HepG2 (cell line): Measurements from ENCODE around the gene THEMIS. TPM values are rescaled to one million over a fixed set of nuclear protein-coding genes. Genes with fewer than 3 reads are reported as not detected.

ENCODE experiments used
- ATAC-seq: fragments of 200-7000 bp; cut with Tn5 transposase; 3 replicates; pipeline ENCODE4 v1.9.1; 2020; ENCODE audit warnings: mild to moderate bottlenecking, moderate library complexity
- BruUV-seq: library from RNA; stranded (reverse); fragments of 400-500 nt; replicated peaks from 2 replicates; lab custom pipeline; 2021; lab: Mats Ljungman, UMichigan
- CTCF ChIA-PET: fragments of 300-600 bp; formaldehyde crosslinking; extraction: SDS; loops from one replicate; lab custom pipeline; 2021; ENCODE audit warnings: low total read pairs, inconsistent platforms, low intra/inter-chr PET ratio; lab: Yijun Ruan, JAX
- POLR2A ChIA-PET: fragments of 350-600 bp; sonication (Branson Sonifier 250); formaldehyde crosslinking; loops from one replicate; lab custom pipeline; 2020; ENCODE audit warnings: antibody characterized with exemption, inconsistent platforms; lab: Yijun Ruan, JAX
- DNase-seq: peaks from one replicate; pipeline ENCODE4 v3.0.0-alpha.2; 2015; ENCODE audit warnings: low spot score
- FAIRE-seq: peaks from 3 replicates; lab custom pipeline; 2011; peaks lifted over from hg19 to GRCh38; lab: Jason Lieb, UNC
- H2AFZ ChIP-seq: one replicate; pipeline ENCODE4 v1.6.1; 2011; ENCODE audit warnings: low read length, inconsistent platforms
- H3K27ac ChIP-seq: fragments of 300-600 bp; 3 replicates; pipeline ENCODE4 v1.8.0; 2011; ENCODE audit warnings: mixed run types, mild to moderate bottlenecking, mixed read lengths, low read length, inconsistent platforms; ENCODE audit not compliant: insufficient read depth; ENCODE audit errors: extremely low read length
- H3K27me3 ChIP-seq, 2 experiments: fragments of 200-600 bp in 1 of 2; 2 replicates in 1 of 2; 3 replicates in 1 of 2; pipeline versions ENCODE4 v1.6.0 to v1.8.0; 2011; ENCODE audit warnings: low read length in 2 of 2, mild to moderate bottlenecking in 2 of 2, moderate library complexity in 2 of 2, inconsistent platforms in 1 of 2; ENCODE audit not compliant: insufficient read depth in 2 of 2, control insufficient read depth in 1 of 2
- H3K36me3 ChIP-seq, 2 experiments: fragments of 200-600 bp in 1 of 2; replicated peaks in 1 of 2; 2 replicates in 1 of 2; 3 replicates in 1 of 2; pipeline versions ENCODE4 v1.5.1 to v1.8.0; 2011; ENCODE audit warnings: low read length in 2 of 2, inconsistent platforms in 1 of 2; ENCODE audit not compliant: insufficient read depth in 2 of 2, control insufficient read depth in 1 of 2
- H3K4me1 ChIP-seq: 2 replicates; pipeline ENCODE4 v1.5.1; 2012; ENCODE audit warnings: low read length, inconsistent platforms; ENCODE audit not compliant: insufficient read depth
- H3K4me2 ChIP-seq: 2 replicates; pipeline ENCODE4 v1.6.0; 2011; ENCODE audit warnings: low read depth, low read length, inconsistent platforms
- H3K4me3 ChIP-seq, 3 experiments: fragments of 200-600 bp in 1 of 3; sonication (generic), shearing (Covaris generic) in 1 of 3; replicated peaks in 1 of 3; 2 replicates each; pipeline ENCODE4 v1.5.1; 2011 to 2016; ENCODE audit warnings: low read length in 3 of 3, inconsistent platforms in 2 of 3, low read depth in 2 of 3, mild to moderate bottlenecking in 2 of 3, control low read depth in 1 of 3, mixed read lengths in 1 of 3; ENCODE audit not compliant: insufficient read depth in 1 of 3
- H3K79me2 ChIP-seq: one replicate; pipeline ENCODE4 v1.6.1; 2011; ENCODE audit warnings: low read length, inconsistent platforms; ENCODE audit not compliant: insufficient read depth
- H3K9ac ChIP-seq: 2 replicates; pipeline ENCODE4 v1.6.0; 2011; ENCODE audit warnings: mild to moderate bottlenecking, low read depth, low read length, inconsistent platforms; ENCODE audit not compliant: insufficient read depth
- H3K9me3 ChIP-seq: 2 replicates; pipeline ENCODE4 v1.5.1; 2012; ENCODE audit warnings: mild to moderate bottlenecking, low read length
- H4K20me1 ChIP-seq: 2 replicates; pipeline ENCODE4 v1.6.0; 2011; ENCODE audit warnings: inconsistent platforms, mild to moderate bottlenecking, low read length, moderate library complexity; ENCODE audit not compliant: insufficient read depth
- SMARCE1 ChIP-seq: fragments of 450-650 bp; IDR thresholded peaks from 2 replicates; pipeline ENCODE4 v1.6.1; 2017; ENCODE audit warnings: borderline replicate concordance
- ZNF274 ChIP-seq: sonication (generic); formaldehyde crosslinking; IDR thresholded peaks from 2 replicates; pipeline ENCODE4 v1.5.1; 2020; ENCODE audit warnings: mild to moderate bottlenecking, missing genetic modification reagents
- ZNF703 ChIP-seq: sonication (generic); formaldehyde crosslinking; IDR thresholded peaks from 2 replicates; pipeline ENCODE4 v1.5.1; 2020; ENCODE audit warnings: missing genetic modification reagents, mild to moderate bottlenecking, moderate library complexity, borderline replicate concordance
- WGBS: methylation state at CpG from one replicate; pipeline ENCODE4 v1.1.6; 2017; ENCODE audit warnings: low lambda C conversion rate; 5-methylcytosine and 5-hydroxymethylcytosine counted together
- in situ Hi-C: cut with HindIII; loops from 2 replicates; pipeline ENCODE4 v1.10.0; 2017; ENCODE audit warnings: low pct_unique_long_range_greater_than_20kb; ENCODE audit not compliant: extremely low pct_ligation_motif_present
- intact Hi-C: fragments of 100-400 bp; cut with micrococcal nuclease; formaldehyde crosslinking; loops from one replicate; pipeline ENCODE4 v1.10.0; 2022; ENCODE audit not compliant: unreplicated experiment
- polyA plus RNA-seq, 8 experiments: library from polyadenylated mRNA; depleted of rRNA in 3 of 8; stranded (reverse) in 7 of 8; unstranded in 1 of 8; fragments of >200 nt; fragmentation: Illumina TruSeq in 4 of 8; extraction: Trizol in 4 of 8; gene quantifications; 2 replicates each; pipeline versions ENCODE4 v1.2.1 to v1.2.3, GENCODE V29; 2011 to 2016; ENCODE audit warnings: low read depth in 4 of 8, missing spikeins in 1 of 8, mixed read lengths in 1 of 8; ENCODE audit not compliant: insufficient read depth in 1 of 8
- total RNA-seq, 5 experiments: library from RNA; depleted of rRNA; stranded (reverse); fragments of >200 nt; fragmentation: Illumina TruSeq; extraction: Trizol; gene quantifications; 2 replicates each; pipeline ENCODE4 v1.2.3, GENCODE V29; 2016; ENCODE audit warnings: low read depth in 1 of 5
- TF ChIP-seq, protein P1 (sequence below): sonication (generic); formaldehyde crosslinking; IDR thresholded peaks from 2 replicates; pipeline ENCODE4 v1.4.0; 2020; ENCODE audit warnings: missing genetic modification reagents

THEMIS gene
- total and polyA plus RNA-seq, 2 of the 13 experiments (the other 11 are each of a cell fraction or from before 2014, with no cell fraction given), result not detected

- H3K27ac ChIP-seq, result no peak overlapping the region
- no TSS peak for BruUV-seq
- no peaks in the 10 kb centered on the region for H3K79me2 ChIP-seq
- ATAC-seq, result no peak
- in situ Hi-C loops (no loop called here), intact Hi-C loops (no loop called here)
- TF ChIP-seq ZNF703 (no peak), SMARCE1 (no peak)
- no peak for DNase-seq
- no peaks in the 10 kb centered on the region for H3K4me1 ChIP-seq
- FAIRE-seq, result no peak
- H4K20me1 ChIP-seq, result no peaks in the 10 kb centered on the region
- no peaks in the 10 kb centered on the region for H3K9me3 ChIP-seq
- no peak overlapping the region for H2AFZ ChIP-seq
- no peak overlapping the region for H3K4me3 ChIP-seq
- H3K4me2 ChIP-seq, result no peak overlapping the region
- peaks cover 0 to 4% of the 10 kb centered on the region in 2 experiments; a peak in 1 of 5 replicates for H3K27me3 ChIP-seq
- no peak overlapping the region for H3K9ac ChIP-seq
- no peaks in the 10 kb centered on the region for H3K36me3 ChIP-seq
- ChIA-PET CTCF (no interaction called here), POLR2A (no interaction called here)
Observed at GRCh38 chr6:127880429-127880828, 20.4 kb downstream of the THEMIS start.

GRCh38 chr6:127879685-127880084 is 21.2 kb downstream of the THEMIS start:
- no peaks in the 10 kb centered on the region for H3K79me2 ChIP-seq
- no peaks in the 10 kb centered on the region for H3K36me3 ChIP-seq
- no peak for FAIRE-seq
- H3K27me3 ChIP-seq, result peaks cover 0 to 4% of the 10 kb centered on the region in 2 experiments; a peak in 1 of 5 replicates
- in situ Hi-C loops (no loop called here), intact Hi-C loops (no loop called here)
- H2AFZ ChIP-seq, result no peak overlapping the region
- no peaks in the 10 kb centered on the region for H4K20me1 ChIP-seq
- H3K9ac ChIP-seq, result no peak overlapping the region
- CTCF ChIA-PET, result no interaction called here
- no peak overlapping the region for H3K27ac ChIP-seq
- H3K4me2 ChIP-seq, result peak overlapping the region; percentile 33
- DNase-seq, result no peak
- BruUV-seq, result no TSS peak
- POLR2A ChIA-PET, result no interaction called here
- no peaks in the 10 kb centered on the region for H3K9me3 ChIP-seq
- peak; percentile 57 for ATAC-seq
- WGBS, result 1% methylated on average over 12 of the region's 12 CpGs
- H3K4me1 ChIP-seq, result no peaks in the 10 kb centered on the region
- TF ChIP-seq, protein P1, sequence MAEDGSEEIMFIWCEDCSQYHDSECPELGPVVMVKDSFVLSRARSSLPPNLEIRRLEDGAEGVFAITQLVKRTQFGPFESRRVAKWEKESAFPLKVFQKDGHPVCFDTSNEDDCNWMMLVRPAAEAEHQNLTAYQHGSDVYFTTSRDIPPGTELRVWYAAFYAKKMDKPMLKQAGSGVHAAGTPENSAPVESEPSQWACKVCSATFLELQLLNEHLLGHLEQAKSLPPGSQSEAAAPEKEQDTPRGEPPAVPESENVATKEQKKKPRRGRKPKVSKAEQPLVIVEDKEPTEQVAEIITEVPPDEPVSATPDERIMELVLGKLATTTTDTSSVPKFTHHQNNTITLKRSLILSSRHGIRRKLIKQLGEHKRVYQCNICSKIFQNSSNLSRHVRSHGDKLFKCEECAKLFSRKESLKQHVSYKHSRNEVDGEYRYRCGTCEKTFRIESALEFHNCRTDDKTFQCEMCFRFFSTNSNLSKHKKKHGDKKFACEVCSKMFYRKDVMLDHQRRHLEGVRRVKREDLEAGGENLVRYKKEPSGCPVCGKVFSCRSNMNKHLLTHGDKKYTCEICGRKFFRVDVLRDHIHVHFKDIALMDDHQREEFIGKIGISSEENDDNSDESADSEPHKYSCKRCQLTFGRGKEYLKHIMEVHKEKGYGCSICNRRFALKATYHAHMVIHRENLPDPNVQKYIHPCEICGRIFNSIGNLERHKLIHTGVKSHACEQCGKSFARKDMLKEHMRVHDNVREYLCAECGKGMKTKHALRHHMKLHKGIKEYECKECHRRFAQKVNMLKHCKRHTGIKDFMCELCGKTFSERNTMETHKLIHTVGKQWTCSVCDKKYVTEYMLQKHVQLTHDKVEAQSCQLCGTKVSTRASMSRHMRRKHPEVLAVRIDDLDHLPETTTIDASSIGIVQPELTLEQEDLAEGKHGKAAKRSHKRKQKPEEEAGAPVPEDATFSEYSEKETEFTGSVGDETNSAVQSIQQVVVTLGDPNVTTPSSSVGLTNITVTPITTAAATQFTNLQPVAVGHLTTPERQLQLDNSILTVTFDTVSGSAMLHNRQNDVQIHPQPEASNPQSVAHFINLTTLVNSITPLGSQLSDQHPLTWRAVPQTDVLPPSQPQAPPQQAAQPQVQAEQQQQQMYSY, result peak; percentile 97
- no peak for TF ChIP-seq ZNF274 (CRISPR knock-in tag)
- H3K4me3 ChIP-seq, result no peak overlapping the region; a peak in 1 of 6 replicates
